BE2C (cell line): ENCODE data around the gene SIX3.

ENCODE experiments used
- DNase-seq: peaks from one replicate; pipeline ENCODE4 v3.0.0-alpha.2; 2020
- H3K27me3 ChIP-seq: fragments of 250-450 bp; sonication (Bioruptor Pico); 2 replicates; pipeline ENCODE4 v1.5.1; 2020; ENCODE audit warnings: mild to moderate bottlenecking
- H3K36me3 ChIP-seq: fragments of 250-450 bp; sonication (Bioruptor Pico); 2 replicates; pipeline ENCODE4 v1.5.1; 2020; ENCODE audit warnings: mild to moderate bottlenecking
- H3K4me1 ChIP-seq: fragments of 250-450 bp; sonication (Bioruptor Pico); 2 replicates; pipeline ENCODE4 v1.5.1; 2020
- H3K4me3 ChIP-seq: 2 replicates; pipeline ENCODE4 v1.5.1; 2011; ENCODE audit warnings: low read depth, low read length
- H3K9me3 ChIP-seq: fragments of 250-450 bp; sonication (Bioruptor Pico); 2 replicates; pipeline ENCODE4 v1.5.1; 2020
- TF ChIP-seq, protein P1 (sequence below): IDR thresholded peaks from 2 replicates; pipeline ENCODE4 v1.5.1; 2012; ENCODE audit warnings: mild to moderate bottlenecking, low read depth, low read length

SIX3 gene

DNA sequence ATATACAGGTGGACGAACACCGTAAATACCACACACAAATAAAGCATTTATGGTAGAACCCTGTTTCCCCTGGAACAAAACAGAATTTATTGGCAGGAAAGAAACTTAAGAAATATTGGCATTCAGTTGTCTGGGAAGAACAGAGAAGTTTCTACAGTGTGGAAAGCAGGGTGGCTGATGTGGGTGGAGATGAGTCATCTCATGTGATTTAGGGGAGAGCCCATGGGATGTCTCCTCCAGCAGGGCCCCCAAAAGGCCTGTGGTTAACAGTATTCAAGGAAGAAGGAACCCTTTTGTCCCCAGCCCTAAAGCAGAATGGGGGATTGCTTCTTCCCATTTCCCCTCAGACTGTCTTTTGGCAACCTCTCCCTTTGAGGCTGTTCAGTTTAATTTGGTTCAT, 24.2 kb downstream of the SIX3 start:
- no peaks in the 10 kb centered on the region for H3K27me3 ChIP-seq
- no peak overlapping the region for H3K4me3 ChIP-seq
- no peaks in the 10 kb centered on the region for H3K9me3 ChIP-seq
- DNase-seq: no peak
- H3K4me1 ChIP-seq: 0 out of 2 replicates have a peak, but pooled peaks cover 4% of the 10 kb centered on the region
- TF ChIP-seq, protein P1, sequence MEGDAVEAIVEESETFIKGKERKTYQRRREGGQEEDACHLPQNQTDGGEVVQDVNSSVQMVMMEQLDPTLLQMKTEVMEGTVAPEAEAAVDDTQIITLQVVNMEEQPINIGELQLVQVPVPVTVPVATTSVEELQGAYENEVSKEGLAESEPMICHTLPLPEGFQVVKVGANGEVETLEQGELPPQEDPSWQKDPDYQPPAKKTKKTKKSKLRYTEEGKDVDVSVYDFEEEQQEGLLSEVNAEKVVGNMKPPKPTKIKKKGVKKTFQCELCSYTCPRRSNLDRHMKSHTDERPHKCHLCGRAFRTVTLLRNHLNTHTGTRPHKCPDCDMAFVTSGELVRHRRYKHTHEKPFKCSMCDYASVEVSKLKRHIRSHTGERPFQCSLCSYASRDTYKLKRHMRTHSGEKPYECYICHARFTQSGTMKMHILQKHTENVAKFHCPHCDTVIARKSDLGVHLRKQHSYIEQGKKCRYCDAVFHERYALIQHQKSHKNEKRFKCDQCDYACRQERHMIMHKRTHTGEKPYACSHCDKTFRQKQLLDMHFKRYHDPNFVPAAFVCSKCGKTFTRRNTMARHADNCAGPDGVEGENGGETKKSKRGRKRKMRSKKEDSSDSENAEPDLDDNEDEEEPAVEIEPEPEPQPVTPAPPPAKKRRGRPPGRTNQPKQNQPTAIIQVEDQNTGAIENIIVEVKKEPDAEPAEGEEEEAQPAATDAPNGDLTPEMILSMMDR: no peak
- peaks cover 17% of the 10 kb centered on the region for H3K36me3 ChIP-seq

DNA sequence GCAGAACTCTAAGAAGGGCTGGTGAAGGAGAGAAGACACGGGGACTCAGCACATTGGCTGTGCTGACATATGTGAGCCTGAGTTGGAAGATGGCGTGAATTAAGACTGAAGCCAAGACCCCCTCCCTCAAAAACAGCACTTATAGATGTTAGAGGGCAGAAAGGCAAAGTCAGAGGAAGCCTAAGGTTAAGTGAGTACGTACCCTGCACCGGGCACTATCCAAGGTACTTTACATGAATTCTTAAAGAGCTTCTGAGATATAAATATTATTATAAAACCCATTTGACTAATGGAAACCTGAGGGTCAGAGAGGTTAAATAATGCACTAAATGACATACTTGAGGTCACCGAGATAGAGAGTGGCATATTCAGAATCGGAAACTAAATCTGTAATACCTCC, 25.6 kb downstream of the SIX3 start:
- TF ChIP-seq, protein P1: no peak
- Histone ChIP-seq H3K9me3 (no peaks in the 10 kb centered on the region), H3K4me3 (no peak overlapping the region), H3K4me1 (peaks cover 10% of the 10 kb centered on the region; the same call in 1 of the 2 replicates), H3K27me3 (no peaks in the 10 kb centered on the region), H3K36me3 (peaks cover 13% of the 10 kb centered on the region)
- DNase-seq: no peak

DNA sequence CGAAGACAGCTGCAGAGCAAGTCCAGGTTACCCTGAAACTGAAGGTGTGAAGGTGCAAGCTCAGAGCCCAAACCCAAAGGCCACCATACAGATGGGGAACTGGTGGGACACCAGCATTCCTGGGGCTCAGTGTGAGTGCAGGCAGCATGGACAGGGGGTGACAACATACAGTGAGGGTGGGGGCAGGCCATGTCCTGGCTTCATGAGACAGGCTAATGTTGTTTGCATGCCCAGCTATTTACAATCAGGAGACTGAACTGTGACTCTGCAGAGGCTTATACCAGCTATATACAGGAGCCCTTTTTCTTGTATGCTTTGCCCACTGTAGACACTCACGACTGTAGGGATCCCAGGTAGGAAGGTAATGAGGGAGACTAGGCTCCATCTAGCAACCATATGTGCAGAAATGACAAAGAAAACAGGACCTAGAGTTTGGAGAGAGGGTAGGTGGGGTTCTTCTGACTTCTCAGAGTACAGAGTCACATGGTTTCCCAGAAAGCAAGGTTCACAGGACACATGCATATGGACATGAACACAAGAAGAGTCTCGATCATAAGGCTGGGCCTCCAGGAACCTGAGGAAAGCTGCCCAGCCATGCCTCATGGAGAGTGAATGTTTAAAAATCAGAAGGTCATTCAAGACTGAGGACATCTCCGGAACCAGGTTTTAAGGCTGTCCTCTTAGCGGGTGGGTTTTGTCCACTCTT, 26.4 kb downstream of the SIX3 start:
- Histone ChIP-seq H3K4me3 (no peak overlapping the region), H3K9me3 (no peaks in the 10 kb centered on the region), H3K4me1 (peaks cover 10% of the 10 kb centered on the region; the same call in 1 of the 2 replicates), H3K27me3 (no peaks in the 10 kb centered on the region), H3K36me3 (peaks cover 13% of the 10 kb centered on the region)
- no peak for DNase-seq
- TF ChIP-seq, protein P1: no peak

DNA sequence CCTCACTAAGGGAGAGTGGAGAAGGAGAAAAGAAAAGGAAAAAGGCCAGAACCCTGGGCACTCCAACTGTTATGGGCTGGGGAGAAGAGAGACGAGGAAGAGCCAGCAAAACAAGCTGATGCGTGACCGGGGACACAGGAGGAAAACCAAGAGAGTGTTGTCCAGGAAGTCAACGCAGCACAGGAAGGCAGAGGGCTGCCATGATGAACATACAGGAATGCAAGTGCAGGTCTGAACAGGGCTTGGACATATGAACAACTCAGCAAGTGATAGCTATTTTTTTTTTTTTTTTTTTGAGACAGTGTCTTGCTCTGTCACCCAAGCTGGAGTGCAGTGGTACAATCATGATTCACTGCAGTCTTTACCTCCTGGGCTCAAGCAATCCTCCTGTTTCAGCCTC, 28.4 kb downstream of the SIX3 start:
- TF ChIP-seq, protein P1: no peak
- Histone ChIP-seq H3K9me3 (no peaks in the 10 kb centered on the region), H3K36me3 (peaks cover 13% of the 10 kb centered on the region), H3K4me1 (peaks cover 8% of the 10 kb centered on the region; the same call in 1 of the 2 replicates), H3K27me3 (no peaks in the 10 kb centered on the region), H3K4me3 (no peak overlapping the region)
- DNase-seq: no peak

DNA sequence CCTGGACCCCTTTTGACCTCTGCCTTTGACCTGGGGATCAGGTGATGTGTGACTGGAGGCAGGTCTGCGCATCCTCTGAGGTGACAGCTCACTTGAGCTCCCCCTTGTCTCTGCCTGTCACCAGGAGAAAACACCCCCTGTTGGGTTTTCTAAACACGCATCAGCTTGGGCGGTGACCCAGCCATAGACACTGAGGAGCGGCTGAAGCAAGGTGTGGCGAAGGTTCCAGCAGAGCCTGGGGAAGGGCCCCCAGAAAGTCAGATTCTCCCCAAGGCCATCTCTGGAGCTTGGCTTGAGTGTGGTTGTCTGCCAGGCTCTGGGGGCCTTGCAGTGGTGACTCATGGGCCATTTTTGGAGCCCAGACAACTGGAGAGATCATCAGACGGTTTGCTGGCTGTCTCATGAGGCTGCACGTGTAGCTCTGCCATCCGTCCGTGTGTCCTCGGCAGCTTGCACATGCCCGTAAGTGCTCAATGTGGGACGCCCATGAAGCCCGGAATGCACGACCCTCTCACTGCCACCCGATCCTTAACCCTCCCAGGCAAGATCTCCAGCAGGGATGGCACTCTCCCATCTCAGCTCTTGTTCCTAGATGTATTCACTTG, 29.4 kb downstream of the SIX3 start:
- H3K4me3 ChIP-seq: no peak overlapping the region
- no peaks in the 10 kb centered on the region for H3K9me3 ChIP-seq
- peaks cover 13% of the 10 kb centered on the region for H3K36me3 ChIP-seq
- DNase-seq: no peak
- no peaks in the 10 kb centered on the region for H3K27me3 ChIP-seq
- TF ChIP-seq, protein P1: no peak
- H3K4me1 ChIP-seq: peaks cover 8% of the 10 kb centered on the region; the same call in 1 of the 2 replicates
